Fibroblast of skin of back (primary cell): ENCODE results near the gene TMED10.

Experiments
- DNase-seq: peaks from one replicate; pipeline ENCODE4 v3.0.0-alpha.2; 2013

The TMED10 gene

GRCh38 chr14:75126679-75127473 lies 49.5 kb downstream of the TMED10 start, which contains the start of gene NEK9:
Gene NEK9, minus strand, starts transcription at chr14:75127048. Its CDS starts 127 bp downstream, at chr14:75126921.
- peak; percentile 89 for DNase-seq

- no peak for DNase-seq
Observed at GRCh38 chr14:75126121-75126544, 50.3 kb downstream of the TMED10 start.

GRCh38 chr14:75125617-75126016 lies 50.8 kb downstream of the TMED10 start:
- DNase-seq = peak; percentile 72

- DNase-seq = peak; percentile 36
Observed at GRCh38 chr14:75123991-75124390, 52.4 kb downstream of the TMED10 start.

- DNase-seq = no peak
Observed at GRCh38 chr14:75121552-75121951, 54.9 kb downstream of the TMED10 start.

GRCh38 chr14:75120541-75121291 lies 55.7 kb downstream of the TMED10 start:
- DNase-seq = no peak

GRCh38 chr14:75119056-75119455 lies 57.4 kb downstream of the TMED10 start:
- DNase-seq = peak; percentile 45

- DNase-seq = no peak
Observed at GRCh38 chr14:75113932-75114539, 62.4 kb downstream of the TMED10 start.

GRCh38 chr14:75109877-75110276 lies 66.5 kb downstream of the TMED10 start:
- no peak for DNase-seq

- DNase-seq = no peak
Observed at GRCh38 chr14:75107186-75107585, 69.2 kb downstream of the TMED10 start.

- no peak for DNase-seq
Observed at GRCh38 chr14:75101491-75101890, 74.9 kb downstream of the TMED10 start.

GRCh38 chr14:75098682-75099081 lies 77.7 kb downstream of the TMED10 start:
- DNase-seq = no peak

- DNase-seq = no peak
Observed at GRCh38 chr14:75098212-75098611, 78.2 kb downstream of the TMED10 start.

- no peak for DNase-seq
Observed at GRCh38 chr14:75096959-75097358, 79.5 kb downstream of the TMED10 start.

- DNase-seq = no peak
Observed at GRCh38 chr14:75095690-75096089, 80.7 kb downstream of the TMED10 start.

GRCh38 chr14:75094896-75095295 lies 81.5 kb downstream of the TMED10 start:
- DNase-seq = peak; percentile 59

- no peak for DNase-seq
Observed at GRCh38 chr14:75092698-75093097, 83.7 kb downstream of the TMED10 start.

GRCh38 chr14:75091251-75091650 lies 85.2 kb downstream of the TMED10 start:
- DNase-seq = no peak

- peak; percentile 68 for DNase-seq
Observed at GRCh38 chr14:75090353-75090752, 86.1 kb downstream of the TMED10 start.

- DNase-seq = peak; percentile 63
Observed at GRCh38 chr14:75088566-75089373, 87.6 kb downstream of the TMED10 start.

- DNase-seq = no peak
Observed at GRCh38 chr14:75088153-75088552, 88.3 kb downstream of the TMED10 start.

- DNase-seq = no peak
Observed at GRCh38 chr14:75084513-75084912, 91.9 kb downstream of the TMED10 start.
